ENCODE data around the gene KDM3A.

DNA sequence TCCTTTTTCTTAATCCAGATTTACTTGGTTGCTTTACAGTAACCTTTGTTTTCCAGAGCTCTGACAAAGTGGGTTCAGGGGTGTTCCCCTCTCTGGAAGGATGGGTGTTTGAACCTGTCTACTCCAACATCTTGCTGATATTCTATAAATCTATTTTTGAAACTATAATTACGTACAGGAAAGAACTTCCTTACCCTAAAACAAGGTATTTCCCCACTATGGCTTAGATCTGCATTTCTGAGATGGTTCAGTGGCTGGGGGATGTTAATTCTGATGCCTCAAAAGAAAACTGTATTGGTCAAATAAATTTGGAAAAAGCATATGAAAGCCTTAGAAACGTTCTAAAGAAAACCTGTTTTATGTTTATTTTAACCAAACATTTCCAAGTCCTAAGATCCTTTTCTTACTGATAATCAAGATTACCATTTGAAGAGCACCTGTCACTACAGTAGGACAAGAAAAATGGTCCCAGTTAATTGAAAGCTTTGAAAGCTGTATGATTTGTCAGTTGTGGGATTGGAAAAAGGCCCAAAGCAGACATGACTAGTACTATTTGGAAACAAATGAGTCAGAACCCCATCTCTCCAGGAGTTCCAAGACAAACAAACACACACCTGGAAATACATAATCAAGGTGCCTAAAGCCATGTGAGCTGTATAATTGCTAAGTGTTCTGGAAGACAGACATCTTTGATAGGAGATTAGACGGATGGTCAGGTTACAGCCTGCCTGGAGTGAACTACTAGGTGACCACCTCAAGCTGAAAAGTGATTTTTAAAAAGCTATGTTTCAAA, 57.5 kb downstream of the KDM3A start:
- TF ChIP-seq, protein P1, sequence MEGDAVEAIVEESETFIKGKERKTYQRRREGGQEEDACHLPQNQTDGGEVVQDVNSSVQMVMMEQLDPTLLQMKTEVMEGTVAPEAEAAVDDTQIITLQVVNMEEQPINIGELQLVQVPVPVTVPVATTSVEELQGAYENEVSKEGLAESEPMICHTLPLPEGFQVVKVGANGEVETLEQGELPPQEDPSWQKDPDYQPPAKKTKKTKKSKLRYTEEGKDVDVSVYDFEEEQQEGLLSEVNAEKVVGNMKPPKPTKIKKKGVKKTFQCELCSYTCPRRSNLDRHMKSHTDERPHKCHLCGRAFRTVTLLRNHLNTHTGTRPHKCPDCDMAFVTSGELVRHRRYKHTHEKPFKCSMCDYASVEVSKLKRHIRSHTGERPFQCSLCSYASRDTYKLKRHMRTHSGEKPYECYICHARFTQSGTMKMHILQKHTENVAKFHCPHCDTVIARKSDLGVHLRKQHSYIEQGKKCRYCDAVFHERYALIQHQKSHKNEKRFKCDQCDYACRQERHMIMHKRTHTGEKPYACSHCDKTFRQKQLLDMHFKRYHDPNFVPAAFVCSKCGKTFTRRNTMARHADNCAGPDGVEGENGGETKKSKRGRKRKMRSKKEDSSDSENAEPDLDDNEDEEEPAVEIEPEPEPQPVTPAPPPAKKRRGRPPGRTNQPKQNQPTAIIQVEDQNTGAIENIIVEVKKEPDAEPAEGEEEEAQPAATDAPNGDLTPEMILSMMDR (IDR thresholded peaks at IDR 0.05; ENCODE audit: low read depth, low read length): no peak
- TF ChIP-seq POLR2A (IDR thresholded peaks at IDR 0.05; ENCODE audit: extremely low read depth, insufficient read length) (no peak), MAX (IDR thresholded peaks at IDR 0.05; ENCODE audit: low read depth, low read length) (no peak), MYC (IDR thresholded peaks at IDR 0.05; ENCODE audit: low read depth, low read length) (no peak)

All from NB4 (cell line).